ENCODE measurements around the gene KCNJ10.
"Not testable (repeated sequence)": the region's sequence is repeated elsewhere in the genome, so short reads cannot be mapped to it uniquely, and the experiment has no call there.

Gene KCNJ10

GRCh38 chr1:160069460-160070231 lies at the start of gene KCNJ10:
TSS of gene KCNJ10 (minus strand) at chr1:160070160. CDS start at chr1:160042532, 27,628 bp downstream.
- DNase-seq = no peak

DNA sequence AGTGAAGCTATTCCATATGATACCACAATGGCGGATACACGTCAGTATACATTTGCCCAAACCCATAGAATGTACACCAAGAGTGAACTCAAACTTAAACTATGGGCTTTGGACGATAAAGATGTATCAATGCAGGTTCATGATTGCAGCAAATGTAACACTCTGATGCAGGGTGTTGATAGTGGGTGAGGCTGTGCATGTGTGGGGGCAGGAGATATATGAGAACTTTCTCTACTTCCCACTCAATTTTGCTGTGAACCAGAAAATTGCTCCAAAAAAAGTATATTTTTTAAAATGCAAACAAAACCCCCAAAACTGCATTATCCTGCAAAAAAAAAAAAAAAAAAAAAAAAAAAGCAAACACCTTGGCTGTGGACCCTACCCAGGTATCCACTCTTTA lies 49.0 kb upstream of the KCNJ10 start:
- DNase-seq = no peak

GRCh38 chr1:160117709-160118183 lies 47.8 kb upstream of the KCNJ10 start:
- peak; percentile 43 to 78 for DNase-seq

- no peak for DNase-seq
Observed at GRCh38 chr1:160117300-160117699, 47.3 kb upstream of the KCNJ10 start.

- DNase-seq = peak; percentile 50 to 94
Observed at GRCh38 chr1:160116283-160117147, 46.6 kb upstream of the KCNJ10 start.

- no peak for DNase-seq
Observed at GRCh38 chr1:160115545-160116282, 45.8 kb upstream of the KCNJ10 start, which contains the start of gene ATP1A2. TSS of gene ATP1A2 (plus strand) at chr1:160115759. CDS start at chr1:160115862, 103 bp downstream.

DNA sequence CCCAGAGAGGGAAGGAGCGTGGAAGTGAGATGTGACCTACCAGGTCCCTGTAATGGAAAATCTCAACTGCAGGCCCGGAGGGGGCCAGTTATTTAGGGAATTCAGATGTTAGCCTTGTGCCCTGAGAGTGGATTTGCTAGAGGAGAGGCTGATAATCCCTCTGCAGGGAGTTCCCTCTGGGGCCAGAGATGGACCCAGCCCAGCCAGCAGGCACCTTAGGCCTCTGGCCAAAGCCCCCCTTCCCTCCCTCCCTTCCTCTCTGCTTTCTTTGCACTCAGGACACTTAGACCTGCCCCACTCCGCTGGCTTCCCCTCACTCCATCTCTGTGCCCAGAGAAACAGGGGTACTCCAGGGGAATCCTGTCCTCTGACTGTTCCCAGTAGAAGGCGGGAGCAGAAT lies 44.1 kb upstream of the KCNJ10 start:
- no peak for DNase-seq

DNA sequence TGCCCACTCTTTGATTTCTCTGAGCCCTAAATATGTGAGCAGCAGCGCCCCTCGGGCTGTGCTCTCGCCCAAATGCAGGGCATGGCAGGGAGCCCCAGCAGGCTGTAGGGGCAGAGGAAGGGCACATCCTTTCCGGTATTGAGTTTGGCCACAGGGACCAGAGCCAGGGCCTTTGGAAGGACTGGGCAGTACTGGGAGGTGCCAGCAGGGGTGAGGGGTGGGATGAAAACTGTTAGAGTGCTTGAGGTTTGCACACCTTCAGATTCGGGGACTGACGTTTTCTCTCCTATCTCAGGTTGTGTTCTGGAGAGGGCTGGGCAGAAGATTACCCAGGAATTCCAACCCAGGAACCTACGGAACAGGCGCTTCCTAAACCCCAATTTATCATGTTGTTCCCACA lies 43.4 kb upstream of the KCNJ10 start:
- DNase-seq = no peak

DNA sequence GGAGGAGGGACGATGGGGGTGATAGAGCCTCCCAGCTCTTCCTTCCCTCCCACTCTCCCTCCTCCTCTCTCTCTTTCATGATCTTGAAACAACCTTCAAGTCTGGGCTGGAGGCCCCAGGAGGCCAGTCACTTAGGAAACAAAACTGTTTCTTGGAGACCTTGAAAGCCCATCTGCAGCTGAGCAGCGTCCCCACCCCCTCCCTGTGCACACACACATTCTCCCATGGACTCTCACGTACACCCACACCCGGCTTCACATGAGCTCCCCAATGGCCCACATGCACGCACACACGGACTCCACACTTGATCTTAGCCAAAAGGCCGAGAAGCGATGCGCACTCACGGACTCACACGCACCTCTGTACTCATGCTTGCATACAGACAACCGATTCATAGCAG lies 42.4 kb upstream of the KCNJ10 start:
- DNase-seq = no peak

GRCh38 chr1:160111462-160111861 lies 41.5 kb upstream of the KCNJ10 start:
- DNase-seq = not testable (repeated sequence)

DNA sequence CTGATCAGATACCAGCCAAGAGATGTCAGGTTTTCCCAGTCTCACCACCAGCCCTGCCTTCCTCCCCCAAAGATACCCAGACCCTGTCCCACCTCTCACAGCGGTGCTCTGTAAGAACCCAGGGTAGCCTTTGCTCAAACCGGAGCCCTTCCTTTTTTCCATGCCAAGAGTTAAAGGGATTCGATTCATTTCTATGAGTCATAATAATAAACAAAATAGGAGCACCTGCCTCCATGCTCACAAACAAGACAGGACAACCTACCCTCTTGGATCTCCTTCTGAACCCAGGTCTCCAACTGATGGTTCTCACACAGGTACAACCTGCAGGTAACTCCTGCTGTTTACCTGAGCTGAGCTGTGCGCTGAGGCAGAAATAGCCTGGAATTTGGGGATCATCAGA lies 39.7 kb upstream of the KCNJ10 start:
- DNase-seq = no peak

DNA sequence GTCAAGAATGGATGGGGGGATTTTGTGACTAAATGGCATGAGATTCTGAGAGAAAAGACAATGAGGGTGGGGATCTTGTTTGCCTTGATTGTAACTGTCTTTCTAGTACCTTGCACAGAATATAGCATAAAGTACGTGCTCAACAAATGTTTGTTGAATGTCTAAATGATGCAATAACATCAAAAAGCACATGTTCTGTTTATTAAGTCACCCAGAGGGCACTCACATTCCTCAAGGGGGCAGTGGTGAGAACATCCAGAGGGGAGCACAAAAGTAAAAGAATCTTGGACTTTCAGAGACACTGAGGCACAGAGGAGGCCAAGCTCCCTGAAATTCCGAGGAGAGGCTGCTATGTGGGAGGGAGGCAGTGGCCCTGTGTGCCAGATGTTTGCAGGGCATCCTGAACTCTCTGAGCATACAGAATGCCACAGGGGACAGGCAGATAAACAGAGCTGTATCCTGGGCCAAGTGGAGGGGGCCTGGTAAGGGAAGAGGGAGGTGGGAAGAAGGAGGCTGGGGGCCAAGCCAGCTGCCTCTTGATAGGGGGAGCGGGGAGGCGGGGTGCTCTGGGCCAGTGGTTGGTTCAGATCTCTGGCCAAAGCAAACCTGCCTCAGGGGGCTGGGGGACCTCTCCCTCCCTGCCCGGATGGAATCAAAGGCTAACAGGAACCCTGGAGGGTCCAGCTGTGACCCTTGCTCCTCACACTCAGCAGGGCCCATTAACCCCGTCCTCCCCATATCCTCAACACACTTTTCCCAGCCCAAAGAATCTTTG lies 39.1 kb upstream of the KCNJ10 start:
- no peak for DNase-seq

GRCh38 chr1:160107512-160107911 lies 37.6 kb upstream of the KCNJ10 start:
- no peak for DNase-seq

DNA sequence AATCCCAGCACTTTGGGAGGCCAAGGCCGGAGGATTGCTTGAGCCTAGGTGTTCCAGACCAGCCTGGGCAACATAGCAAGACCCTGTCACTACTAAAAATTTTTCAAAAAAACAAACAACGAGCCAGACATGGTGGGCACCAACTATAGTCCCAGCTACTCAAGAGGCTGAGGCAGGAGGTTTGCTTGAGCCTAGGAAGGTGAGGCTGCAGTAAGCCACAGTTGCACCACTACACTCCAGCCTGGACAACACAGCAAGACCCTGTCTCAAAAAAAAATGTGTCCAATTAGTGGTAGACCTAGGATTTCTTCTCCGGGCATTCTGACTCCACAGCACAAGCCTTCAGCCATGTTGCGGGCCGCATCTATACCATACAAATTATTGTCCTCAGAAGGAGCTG lies 35.2 kb upstream of the KCNJ10 start:
- no peak for DNase-seq

DNA sequence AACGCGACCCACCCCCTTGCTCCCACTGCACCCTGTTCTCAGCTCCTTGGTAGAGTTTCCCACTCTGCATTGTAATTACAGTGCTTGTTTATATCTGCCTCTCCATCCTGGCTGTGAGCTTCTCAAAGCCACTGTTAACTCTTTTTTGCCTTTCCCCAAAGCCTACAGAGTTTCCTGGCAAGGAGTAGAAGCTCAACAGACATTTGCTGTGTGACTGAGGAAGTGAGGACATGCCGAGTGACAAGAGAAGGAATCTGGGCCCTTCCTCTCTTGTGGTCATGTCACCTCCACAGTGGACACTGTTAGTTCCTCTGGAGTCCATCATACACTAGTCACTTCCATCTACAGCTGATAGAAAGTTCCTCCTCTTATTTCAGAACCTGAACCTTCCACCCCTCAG lies 34.5 kb upstream of the KCNJ10 start:
- no peak for DNase-seq

DNA sequence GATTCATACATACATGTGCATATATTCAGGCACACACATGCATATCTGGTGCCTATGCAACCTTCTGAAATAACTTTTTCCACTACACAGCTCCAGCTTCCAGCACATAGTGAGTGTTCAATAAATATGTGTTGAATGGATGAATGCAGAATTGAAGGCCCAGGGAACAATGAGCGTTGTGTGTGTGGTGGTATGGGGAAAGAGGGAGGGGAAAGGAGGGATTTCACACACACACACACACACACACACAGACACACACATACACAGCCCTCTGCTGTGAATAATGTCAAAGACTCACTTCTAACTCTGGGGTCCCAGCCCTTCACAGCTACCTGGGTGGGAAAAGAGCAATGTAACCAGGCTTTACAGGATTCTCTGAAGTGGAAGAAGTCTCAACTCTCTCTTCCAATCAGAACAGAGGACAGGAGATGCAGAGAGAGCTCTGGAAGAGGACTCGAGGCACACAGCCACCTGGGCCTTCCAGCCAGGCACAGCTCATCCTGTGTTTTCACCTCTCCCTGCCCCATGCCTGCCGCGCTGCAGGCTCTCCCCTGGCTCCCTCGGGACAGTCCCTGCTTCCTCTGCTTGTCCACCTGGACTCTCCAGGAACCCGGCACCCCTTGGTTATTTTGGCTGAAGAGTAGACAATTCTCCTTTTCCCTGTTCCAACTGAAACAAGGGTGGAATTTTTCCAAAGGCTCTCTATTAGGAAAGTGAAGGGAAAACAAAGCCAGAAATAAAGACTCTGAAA lies 33.9 kb upstream of the KCNJ10 start:
- DNase-seq = peak in 1 of 2 experiments; percentile 51

DNA sequence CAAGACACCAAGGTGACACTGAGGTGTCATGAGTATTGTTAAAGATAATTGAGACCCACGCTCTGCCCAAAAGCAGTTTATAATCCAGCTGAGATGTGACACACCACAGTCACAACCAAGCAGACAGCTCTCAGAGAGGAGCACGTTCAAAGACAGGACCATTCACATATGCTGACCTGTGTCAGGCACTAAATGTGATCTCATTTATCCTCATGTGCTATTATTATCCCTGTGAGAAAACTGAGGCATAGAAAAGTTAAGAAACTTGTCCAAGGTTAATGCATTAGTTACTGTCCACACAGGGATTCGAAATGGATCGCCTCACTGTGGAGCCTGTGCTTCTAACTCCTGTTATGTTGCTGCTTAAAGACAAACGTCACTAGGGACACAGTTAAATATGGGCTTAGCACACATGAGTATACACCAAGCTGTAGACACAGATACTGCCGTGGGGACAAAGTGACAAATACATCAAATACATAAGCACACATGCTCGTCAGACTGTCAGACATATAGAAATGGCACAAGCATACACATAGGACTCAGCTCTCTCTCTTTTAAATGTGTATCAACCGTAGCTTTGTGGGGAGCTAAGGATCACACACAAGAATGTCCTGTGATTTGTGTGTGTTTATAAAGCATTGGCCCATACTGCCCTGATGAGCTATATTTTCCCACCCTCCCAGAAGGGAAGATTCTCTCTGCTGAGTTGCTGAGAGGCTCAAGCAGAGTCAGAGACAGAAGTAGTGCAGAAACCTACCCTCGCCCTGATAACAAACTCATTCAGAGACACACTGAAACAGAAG lies 32.0 kb upstream of the KCNJ10 start:
- no peak for DNase-seq

DNA sequence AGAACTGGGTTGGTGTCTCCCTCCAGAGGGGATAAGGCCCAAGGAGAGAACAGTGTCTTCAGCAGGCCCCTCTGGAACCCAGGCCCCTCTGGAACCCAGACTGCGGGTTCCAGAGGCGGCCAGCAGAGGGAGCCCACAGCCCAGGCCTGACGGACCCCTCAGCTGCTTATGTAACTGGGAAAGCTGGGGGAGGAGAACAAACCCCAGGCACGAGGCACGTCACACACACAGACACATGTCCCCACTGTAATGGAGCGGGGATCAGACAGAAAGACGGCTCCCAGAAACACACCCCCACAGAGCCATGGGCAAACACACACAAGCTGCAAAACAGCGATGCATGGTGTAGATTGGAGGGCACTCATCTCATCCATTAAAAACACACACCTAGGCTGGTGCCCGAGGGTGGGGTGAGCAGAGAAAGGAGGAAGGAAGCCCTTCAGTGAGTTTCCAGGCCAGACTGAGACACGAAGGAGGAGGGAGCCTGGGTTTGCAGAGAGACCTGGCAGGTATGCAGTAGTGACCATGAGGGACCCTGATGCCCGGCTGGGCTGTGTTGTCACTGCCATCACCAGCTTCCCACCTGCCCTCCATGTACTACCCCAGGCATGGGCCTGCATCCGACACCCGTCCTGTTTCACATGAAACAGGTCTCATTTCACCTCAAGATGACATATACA lies 31.2 kb upstream of the KCNJ10 start:
- DNase-seq = peak; percentile 37 to 89

GRCh38 chr1:160099716-160100375 lies 29.9 kb upstream of the KCNJ10 start:
- no peak for DNase-seq

Measured in cerebellar nuclear complex (tissue), 1 donor.